Spleen (tissue), 7 donors: Measurements from ENCODE around the gene ACP6.

ENCODE experiments used
- POLR2A ChIP-seq, 3 donors: fragments of 450-650 bp; IDR thresholded peaks; one replicate each; pipeline ENCODE4 v1.5.1; 2017; ENCODE audit warnings: antibody characterized with exemption in 3 of 3, mild to moderate bottlenecking in 1 of 3
- POLR2AphosphoS5 ChIP-seq, 3 donors: sonication (generic); formaldehyde crosslinking; IDR thresholded peaks; one replicate each; pipeline ENCODE4 v1.5.1; 2017; ENCODE audit warnings: antibody characterized with exemption in 3 of 3
- TF ChIP-seq, protein P1 (sequence below), 11 experiments: fragments of 200-600 bp in 7 of 11; fragments of 450-650 bp in 4 of 11; sonication (generic) in 4 of 11; IDR thresholded peaks in 8 of 11; conservative IDR thresholded peaks in 3 of 11; 1 replicate in 7 of 11; 2 replicates in 4 of 11; pipeline versions ENCODE4 v1.4.0 to v1.8.0; 2016 to 2021; ENCODE audit warnings: antibody characterized with exemption in 11 of 11, inconsistent platforms in 4 of 11, mild to moderate bottlenecking in 1 of 11
- donor health status: DM: no; HTN: no; CAD: no; lungs with moderate emphysema.
- donor health status: DM: no; HTN: no; CAD: no.
- donor health status: DM: no; HTN: no; CAD: no.

DNA sequence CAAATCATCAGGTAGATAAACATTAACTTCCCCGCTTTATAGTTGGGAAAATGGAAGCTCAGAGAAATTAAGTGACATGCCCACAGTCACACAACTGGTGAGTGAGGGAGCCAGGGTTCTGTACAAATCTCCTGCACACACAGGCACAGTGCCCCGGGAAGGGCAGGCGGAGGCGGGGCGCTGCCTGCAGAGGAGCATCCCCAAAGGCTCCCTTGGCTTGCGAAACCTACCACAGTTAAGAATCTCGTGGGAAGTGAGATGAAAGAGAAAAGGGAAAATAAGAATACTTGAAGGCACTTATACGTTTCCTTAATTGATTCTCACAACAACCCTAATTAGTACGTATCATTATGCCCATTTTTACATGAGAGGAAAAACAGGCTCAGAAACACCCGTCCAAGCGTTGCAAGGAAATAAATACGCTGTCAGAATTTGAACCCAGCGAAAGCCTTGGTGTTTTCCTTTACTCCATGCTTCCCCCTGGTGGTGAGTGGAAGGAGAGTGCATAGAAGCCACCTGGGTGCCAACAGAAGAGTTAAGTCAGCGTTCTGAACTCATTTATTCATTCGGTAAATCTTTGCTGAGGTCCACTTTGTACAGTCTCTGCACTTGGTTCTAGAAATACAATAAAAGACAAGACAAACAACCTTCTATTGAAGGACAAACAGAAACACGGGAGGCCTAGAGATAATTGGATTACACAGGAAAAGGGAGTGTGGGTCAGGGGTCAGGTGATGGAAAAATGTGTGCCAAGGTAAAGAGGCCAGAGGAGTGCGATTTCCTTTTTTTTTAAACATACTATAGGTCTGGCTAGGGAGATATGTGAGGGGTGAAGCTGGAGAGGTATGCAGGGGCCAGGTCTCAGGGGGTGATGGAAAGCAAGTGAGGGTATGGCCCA, 28.4 kb downstream of the ACP6 start:
- TF ChIP-seq, protein P1, sequence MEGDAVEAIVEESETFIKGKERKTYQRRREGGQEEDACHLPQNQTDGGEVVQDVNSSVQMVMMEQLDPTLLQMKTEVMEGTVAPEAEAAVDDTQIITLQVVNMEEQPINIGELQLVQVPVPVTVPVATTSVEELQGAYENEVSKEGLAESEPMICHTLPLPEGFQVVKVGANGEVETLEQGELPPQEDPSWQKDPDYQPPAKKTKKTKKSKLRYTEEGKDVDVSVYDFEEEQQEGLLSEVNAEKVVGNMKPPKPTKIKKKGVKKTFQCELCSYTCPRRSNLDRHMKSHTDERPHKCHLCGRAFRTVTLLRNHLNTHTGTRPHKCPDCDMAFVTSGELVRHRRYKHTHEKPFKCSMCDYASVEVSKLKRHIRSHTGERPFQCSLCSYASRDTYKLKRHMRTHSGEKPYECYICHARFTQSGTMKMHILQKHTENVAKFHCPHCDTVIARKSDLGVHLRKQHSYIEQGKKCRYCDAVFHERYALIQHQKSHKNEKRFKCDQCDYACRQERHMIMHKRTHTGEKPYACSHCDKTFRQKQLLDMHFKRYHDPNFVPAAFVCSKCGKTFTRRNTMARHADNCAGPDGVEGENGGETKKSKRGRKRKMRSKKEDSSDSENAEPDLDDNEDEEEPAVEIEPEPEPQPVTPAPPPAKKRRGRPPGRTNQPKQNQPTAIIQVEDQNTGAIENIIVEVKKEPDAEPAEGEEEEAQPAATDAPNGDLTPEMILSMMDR (IDR thresholded peaks at IDR 0.05 in 8 of 11, conservative IDR thresholded peaks at IDR 0.05 in 3 of 11) = peak; percentile 53 to 89 (median 78)
- TF ChIP-seq POLR2A (IDR thresholded peaks at IDR 0.05) = no peak
- no peak for TF ChIP-seq POLR2AphosphoS5 (IDR thresholded peaks at IDR 0.05)
